Measurements from ENCODE around the gene SELENOS.

- TF ChIP-seq CTCF (IDR thresholded peaks at IDR 0.05) (no peak), POLR2A (IDR thresholded peaks at IDR 0.05) (no peak)
These were observed 29.2 kb upstream of the SELENOS start for GRCh38 chr15:101306341-101307047.

Data from adrenal gland (tissue), 5 donors.